NCI-H345 treated with DMSO at 0.1 percent for 48 hours (cell line): ENCODE results near the gene KCNB1.

Experiments
- DNase-seq: peaks from one replicate; lab custom pipeline; 2025; ENCODE audit not compliant: unreplicated experiment; lab: John Stamatoyannopoulos, UW

Gene KCNB1

GRCh38 chr20:49482621-49483017 lies at the start of gene KCNB1:
TSS of gene KCNB1 (minus strand) at chr20:49482668. CDS start at chr20:49482480, 188 bp downstream.
- no peak for DNase-seq

GRCh38 chr20:49529470-49529869 lies 47.0 kb upstream of the KCNB1 start:
- DNase-seq = no peak

- no peak for DNase-seq
Observed at GRCh38 chr20:49526568-49526967, 44.1 kb upstream of the KCNB1 start.

GRCh38 chr20:49526056-49526455 lies 43.6 kb upstream of the KCNB1 start:
- DNase-seq = no peak

- DNase-seq = no peak
Observed at GRCh38 chr20:49523767-49524360, 41.4 kb upstream of the KCNB1 start.

- DNase-seq = no peak
Observed at GRCh38 chr20:49521356-49521755, 38.9 kb upstream of the KCNB1 start.

GRCh38 chr20:49519777-49520359 lies 37.4 kb upstream of the KCNB1 start:
- DNase-seq = no peak

- DNase-seq = no peak
Observed at GRCh38 chr20:49519212-49519712, 36.8 kb upstream of the KCNB1 start.

- no peak for DNase-seq
Observed at GRCh38 chr20:49518576-49518975, 36.1 kb upstream of the KCNB1 start.

- no peak for DNase-seq
Observed at GRCh38 chr20:49517805-49518100, 35.3 kb upstream of the KCNB1 start.

- DNase-seq = no peak
Observed at GRCh38 chr20:49516916-49517804, 34.7 kb upstream of the KCNB1 start.

GRCh38 chr20:49515586-49515985 lies 33.1 kb upstream of the KCNB1 start:
- DNase-seq = peak; percentile 62

- no peak for DNase-seq
Observed at GRCh38 chr20:49513517-49513916, 31.0 kb upstream of the KCNB1 start.

GRCh38 chr20:49513009-49513408 lies 30.5 kb upstream of the KCNB1 start:
- DNase-seq = no peak

GRCh38 chr20:49511788-49512525 lies 29.5 kb upstream of the KCNB1 start:
- DNase-seq = no peak

- no peak for DNase-seq
Observed at GRCh38 chr20:49510562-49511122, 28.2 kb upstream of the KCNB1 start.

- peak; percentile 72 for DNase-seq
Observed at GRCh38 chr20:49508435-49509199, 26.1 kb upstream of the KCNB1 start.

GRCh38 chr20:49507741-49508434 lies 25.4 kb upstream of the KCNB1 start:
- peak; percentile 2 for DNase-seq

GRCh38 chr20:49505518-49505917 lies 23.1 kb upstream of the KCNB1 start:
- peak; percentile 58 for DNase-seq

- DNase-seq = no peak
Observed at GRCh38 chr20:49503176-49503575, 20.7 kb upstream of the KCNB1 start.
